HG03095 (cell line): ENCODE measurements around the gene BICD1.
"Not testable (repeated sequence)": the region's sequence is repeated elsewhere in the genome, so short reads cannot be mapped to it uniquely, and the experiment has no call there.

Source experiments
- ATAC-seq: cut with Tn5 transposase; IDR thresholded peaks from one replicate; pipeline ENCODE4 v1.9.1; 2021; ENCODE audit warnings: moderate library complexity; ENCODE audit not compliant: unreplicated experiment

BICD1 gene

GRCh38 chr12:32273712-32274111, 167.1 kb downstream of the BICD1 start:
- peak; percentile 86 for ATAC-seq

DNA sequence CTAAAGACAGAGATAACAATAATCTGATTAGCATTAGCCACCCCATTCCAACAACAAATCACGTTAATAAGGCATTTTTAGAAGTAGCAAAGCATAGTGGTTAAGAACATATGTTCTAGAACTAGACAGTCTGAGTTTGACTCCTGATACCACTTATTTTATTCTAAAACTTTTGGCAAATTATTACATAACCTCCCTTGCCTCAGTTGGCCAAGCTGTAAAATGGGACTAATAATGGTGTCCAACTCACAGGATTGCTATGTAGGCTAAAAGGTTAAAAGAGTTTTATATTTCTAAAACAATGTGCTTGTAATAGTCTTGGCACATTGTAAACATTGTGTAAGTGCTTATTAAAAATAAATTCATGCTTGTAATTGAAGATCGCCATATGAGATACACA, 168.0 kb downstream of the BICD1 start:
- no peak for ATAC-seq

GRCh38 chr12:32275520-32275919, 168.9 kb downstream of the BICD1 start:
- not testable (repeated sequence) for ATAC-seq

DNA sequence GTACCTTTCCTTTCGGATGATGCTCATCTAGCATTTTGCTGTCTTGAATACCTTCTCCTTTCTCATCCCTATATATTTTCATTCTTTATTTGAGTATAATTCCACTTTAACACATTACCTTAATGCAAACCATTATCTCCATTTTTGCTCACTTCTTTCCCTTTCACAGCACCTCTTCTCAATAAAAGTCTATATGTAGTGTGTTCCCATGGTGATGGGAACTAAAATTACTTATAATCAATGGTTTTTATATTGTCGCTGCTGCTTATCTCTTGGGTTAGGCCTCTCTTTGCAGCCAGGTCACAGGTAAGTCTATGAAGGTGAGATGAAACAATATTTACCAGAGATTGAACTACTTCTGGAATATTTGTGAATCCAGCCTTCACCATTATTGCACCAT, 171.1 kb downstream of the BICD1 start:
- ATAC-seq: no peak

DNA sequence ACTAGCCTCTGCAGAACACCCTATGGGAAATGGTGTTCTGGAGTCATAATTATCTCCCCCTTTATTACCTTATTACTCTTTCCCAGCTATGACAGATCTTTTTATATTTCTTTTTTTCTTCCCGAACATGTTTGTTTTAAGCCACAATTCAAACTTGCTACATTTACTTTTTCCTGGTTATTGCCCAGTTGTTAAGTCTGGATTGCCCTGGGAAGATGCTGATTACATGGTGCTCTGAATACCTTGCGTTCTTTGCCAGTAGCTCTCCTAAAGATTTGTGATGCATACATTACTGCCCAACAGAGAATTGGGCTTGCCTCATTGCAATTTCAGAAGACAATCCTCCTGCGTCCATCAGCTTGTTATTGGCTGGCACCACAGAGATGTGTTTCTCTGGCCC, 174.5 kb downstream of the BICD1 start:
- no peak for ATAC-seq

DNA sequence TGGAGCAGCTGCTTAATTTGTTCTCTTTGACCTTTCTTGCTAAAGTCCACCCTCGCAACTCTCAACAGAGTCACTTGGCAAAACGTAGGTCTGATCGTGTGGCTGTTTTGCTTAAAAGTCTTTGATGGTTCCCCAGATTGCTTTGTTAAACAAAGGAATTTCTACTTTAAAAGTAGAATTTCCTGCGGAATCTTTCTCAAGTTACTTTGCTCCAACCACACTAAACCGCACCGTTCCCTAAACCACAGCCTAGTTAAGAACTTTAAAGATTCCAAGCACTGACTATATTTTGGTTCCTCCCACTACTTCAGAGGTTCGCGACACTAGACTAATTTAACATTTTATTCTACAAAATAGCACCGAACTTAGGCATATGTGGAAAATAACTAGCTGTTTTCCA, 177.9 kb downstream of the BICD1 start:
- ATAC-seq: no peak

DNA sequence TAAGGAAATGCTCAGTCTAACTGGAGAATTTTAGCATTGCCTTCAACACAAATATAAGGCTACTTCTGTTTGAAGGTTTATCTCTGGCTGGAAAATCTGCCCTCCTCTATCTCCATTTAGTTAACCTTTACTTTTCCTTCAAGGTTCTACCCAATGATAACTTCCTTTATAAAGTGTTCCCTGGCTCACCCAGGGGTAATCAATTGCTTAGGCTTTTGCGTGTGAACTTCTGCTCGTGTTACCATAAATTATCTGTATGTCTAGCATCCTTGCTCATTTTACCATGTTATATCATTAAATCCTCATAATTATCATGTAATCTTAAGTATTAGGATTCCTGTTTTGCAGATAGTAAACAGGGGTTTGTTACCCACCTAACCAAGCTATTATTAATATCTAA, 178.4 kb downstream of the BICD1 start:
- no peak for ATAC-seq

GRCh38 chr12:32285489-32285888, 178.8 kb downstream of the BICD1 start:
- ATAC-seq: no peak

GRCh38 chr12:32290411-32290810, 183.8 kb downstream of the BICD1 start:
- ATAC-seq: no peak

GRCh38 chr12:32292151-32292550, 185.5 kb downstream of the BICD1 start:
- no peak for ATAC-seq

DNA sequence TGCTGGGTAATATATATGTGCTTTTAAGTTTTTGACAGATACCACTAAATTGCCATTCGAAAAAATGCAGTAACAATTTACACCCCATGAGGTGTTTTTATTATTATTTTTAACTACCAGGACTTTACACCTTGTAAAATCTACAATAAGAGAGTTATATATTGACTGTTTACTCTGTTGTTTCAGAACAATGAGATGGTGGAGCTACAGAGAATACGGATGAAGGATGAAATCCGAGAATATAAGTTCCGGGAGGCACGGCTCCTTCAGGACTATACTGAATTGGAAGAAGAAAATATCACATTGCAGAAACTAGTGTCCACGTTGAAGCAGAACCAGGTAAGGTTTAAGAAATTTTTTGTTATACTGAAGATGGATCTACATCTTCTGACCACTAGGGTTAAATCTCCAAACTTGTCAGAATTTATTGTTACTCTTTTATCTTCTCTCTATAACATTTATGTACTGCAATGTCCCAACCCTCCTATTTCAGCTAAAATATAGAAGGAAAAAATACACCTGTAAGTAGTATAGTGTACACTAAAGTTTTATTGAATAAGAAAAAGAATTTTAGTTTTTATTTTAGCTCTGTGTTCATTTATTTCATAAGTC, 187.3 kb downstream of the BICD1 start:
- ATAC-seq: no peak

- ATAC-seq: no peak
Observed at GRCh38 chr12:32296567-32296966, 189.9 kb downstream of the BICD1 start.

DNA sequence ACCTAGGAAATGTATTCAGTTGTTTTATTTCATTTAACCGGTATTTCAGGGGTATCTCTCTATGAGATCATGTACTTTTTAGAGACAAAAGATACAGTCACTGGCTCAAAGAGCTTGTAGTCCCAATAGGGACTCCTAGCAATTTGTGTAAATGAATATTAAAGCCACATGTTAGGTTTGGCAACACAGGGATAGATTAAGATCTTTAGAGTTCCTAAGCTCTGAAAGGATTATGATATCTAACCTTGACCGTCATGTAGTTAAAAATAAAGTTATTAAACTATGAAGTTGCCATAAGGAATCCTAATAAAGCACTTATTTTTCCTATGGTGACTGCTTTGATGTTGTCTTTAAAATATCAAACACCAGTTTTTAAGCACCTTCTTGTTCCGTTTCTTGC, 192.3 kb downstream of the BICD1 start:
- ATAC-seq: no peak

- ATAC-seq: no peak
Observed at GRCh38 chr12:32301216-32301615, 194.6 kb downstream of the BICD1 start.

DNA sequence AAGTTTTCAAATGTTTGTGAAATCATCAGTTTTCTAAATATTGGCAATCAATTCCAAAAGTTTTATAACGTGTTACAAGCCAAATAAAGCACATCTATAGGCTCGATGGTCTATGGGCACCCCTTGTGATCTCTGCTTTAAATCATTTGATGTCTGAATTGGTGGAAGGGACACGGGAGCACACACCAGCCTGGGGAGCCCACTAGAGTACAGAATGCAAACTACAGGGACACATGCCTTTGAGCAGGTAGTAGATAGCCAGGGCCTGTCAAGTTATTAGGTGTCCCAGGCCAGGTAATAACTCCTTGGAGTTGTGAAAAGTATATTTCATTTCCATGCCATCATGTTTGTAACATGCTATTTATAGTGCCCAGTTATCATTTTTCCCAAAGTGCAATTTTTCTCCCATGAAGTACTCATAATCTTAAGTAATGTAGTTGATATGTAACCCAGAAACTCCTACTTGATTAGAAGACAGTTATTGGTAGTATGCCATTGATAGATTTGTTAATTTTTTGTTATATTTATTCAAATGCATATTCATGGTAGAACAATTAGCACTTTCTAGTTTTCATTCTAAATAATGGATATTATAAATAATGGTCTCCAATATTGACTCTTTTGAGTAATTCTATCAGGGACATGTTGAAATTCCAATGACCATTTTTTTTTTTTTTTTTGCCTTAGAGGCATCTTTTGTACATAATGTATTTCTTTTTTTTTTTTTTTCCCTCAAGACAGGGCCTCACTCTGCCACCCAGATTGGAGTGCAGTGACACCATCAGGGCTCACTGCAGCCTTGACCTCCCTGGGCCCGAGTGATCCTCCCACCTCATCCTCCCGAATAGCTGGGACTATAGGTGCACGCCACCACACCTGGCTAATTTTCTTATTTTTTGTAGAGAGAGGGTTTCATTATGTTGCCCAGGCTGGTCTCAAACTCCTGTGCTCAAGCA, 195.8 kb downstream of the BICD1 start:
- ATAC-seq: peak; percentile 75

- ATAC-seq: no peak
Observed at GRCh38 chr12:32303174-32303549, 196.5 kb downstream of the BICD1 start.

DNA sequence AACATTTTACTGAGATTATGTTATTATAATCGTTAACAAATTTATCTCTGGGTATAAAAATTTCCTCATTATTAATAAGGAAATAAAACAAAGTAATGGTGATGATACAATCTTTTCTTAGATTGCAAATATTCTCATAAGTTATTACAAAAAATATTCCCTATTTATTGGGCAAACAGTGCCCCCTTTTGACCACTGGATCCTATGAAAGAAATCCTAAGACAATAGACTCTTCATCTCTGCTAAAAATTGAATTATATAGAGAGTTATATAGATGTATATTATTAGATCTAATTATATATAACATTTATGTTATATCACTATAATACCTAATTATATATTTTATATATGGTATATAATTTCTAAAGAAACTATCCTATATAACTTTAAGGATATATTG, 198.5 kb downstream of the BICD1 start:
- ATAC-seq: no peak

DNA sequence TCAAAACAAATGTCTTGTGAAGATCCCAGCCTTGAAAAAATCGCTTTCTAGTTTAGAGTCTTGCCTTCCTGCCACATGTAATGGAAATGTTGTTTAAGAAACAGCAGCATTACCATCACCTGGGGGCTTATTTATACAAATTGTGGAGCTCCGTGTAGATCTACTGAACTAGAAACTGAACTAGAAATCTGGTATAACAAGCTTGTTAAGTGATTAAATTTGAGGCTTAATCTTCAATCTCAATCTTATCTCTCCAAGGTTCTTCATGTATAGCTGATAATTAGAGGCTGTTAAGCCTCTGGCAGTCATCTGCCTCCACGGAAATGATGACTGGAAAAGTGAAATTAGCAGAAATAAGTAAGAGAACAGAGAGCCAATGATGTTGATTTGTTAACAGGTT, 200.7 kb downstream of the BICD1 start:
- no peak for ATAC-seq

DNA sequence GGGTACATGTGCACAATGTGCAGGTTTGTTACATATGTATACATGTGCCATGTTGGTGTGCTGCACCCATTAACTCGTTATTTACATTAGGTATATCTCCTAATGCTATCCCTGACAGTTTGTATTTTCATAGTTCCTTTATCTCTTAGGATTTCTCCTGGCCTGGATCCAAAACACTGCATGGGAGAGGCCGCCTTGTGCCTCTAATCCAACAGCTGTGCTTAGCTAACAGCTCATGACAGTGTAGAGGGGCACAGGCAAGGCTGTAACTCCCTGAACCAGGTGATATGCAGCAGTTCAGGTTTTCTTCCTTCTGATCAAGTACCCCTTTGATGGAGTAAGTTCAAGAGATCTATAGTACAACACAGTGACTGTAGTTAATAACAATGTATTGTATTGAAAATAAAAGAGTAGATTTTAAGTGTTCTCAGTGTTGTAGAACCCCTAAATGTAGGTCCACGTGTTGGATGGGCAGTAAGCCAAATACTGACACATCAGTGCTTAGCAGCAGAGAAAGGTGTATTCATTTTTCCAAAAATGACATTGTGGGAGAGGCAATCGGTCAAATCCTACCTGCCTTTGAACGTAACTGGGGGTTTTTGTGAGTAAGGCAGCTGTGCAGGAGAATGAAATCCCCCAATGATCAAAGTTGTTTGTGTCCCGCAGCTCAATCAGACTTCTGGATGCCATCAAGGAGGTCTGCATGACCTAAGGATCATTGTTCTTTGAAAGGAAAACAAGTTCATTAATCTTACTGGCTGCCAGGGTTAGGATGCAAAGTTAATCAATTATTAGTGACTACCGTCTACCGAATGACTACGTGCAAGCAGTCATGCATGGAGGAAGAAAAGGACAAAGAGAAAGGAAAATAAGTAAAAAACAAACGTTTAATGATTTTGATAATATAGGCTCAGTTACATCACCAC, 203.4 kb downstream of the BICD1 start:
- ATAC-seq: no peak

DNA sequence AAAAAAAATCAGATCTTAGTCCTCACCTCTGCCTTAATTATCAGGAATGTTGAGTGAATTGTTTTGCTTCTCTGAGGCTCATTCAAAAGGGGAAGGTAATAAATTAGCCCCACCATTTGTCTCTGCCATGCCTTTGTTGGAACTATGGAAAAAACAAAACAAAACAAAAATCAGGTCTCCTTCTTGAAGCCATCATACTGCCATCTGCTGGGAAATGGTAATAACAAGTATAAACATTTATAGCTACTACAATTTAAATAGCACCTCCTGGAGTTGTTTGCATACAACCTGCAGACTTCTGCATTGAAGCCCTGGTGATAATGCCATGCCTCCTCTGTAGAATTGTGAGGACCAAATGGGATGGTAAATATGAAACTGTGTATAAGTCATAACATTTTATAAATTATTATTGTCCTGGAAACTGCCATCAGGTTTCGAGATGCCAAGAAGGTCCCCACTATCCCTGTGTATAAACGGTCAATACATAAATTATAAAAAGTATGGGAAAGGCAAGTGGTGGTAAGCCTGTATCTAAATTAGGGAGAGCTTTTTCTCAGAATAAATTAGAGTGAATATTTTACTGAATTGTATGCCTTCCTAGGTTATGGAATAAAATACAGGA, 205.5 kb downstream of the BICD1 start:
- ATAC-seq: no peak

GRCh38 chr12:32322354-32322753, 215.7 kb downstream of the BICD1 start:
- no peak for ATAC-seq
